ENCODE measurements around the gene KCTD14. TPM values are rescaled to one million over a fixed set of nuclear protein-coding genes. Genes with fewer than 3 reads are reported as not detected.
A peak's percentile ranks its signal among the peaks of the same experiment; 100 is the strongest.

The KCTD14 gene
- total RNA-seq, 1 donor, result 0.36 TPM

DNA sequence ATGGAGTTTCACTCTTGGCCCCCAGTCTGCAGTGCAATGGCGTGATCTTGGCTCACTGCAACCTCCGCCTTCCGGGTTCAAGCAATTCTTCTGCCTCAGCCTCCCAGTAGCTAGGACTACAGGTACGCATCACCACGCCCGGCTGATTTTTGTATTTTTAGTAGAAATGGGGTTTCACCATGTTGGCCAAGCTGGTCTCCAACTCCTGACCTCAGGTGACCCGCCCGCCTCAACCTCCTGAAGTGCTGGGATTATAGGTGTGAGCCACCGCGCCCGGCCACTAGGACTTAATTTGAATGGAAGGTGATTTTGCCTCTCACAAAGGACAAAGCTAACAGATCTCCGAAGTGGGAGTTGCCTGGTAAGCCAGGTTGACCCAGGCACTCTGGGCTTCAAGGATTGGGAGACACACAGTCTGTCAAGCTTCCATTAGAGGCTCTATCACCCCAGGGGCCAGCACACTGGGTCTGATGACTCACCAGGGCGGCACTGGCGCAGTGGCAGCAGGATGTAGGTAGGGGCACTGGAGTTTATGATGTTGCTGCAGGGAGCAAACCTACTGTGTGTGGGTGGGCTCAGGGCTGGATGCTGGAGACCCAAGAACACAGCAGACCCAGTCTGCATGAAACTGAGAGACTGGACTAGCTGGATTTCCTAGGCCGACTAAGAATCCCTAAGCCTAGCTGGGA is 17.8 kb upstream of the KCTD14 start:
- no peak for DNase-seq (ENCODE audit: insufficient read length, low spot score, missing footprints)
- Histone ChIP-seq H3K27ac (ENCODE audit: low read depth, low read length) (peak overlapping the region; percentile 94), H3K79me2 (ENCODE audit: insufficient read depth, low read length) (no peaks in the 10 kb centered on the region), H3K27me3 (ENCODE audit: insufficient read depth, low read length) (no peaks in the 10 kb centered on the region), H3K4me3 (ENCODE audit: insufficient read depth, low read length) (peak overlapping the region; percentile 15), H3K36me3 (ENCODE audit: insufficient read depth, low read length) (no peaks in the 10 kb centered on the region), H3K4me1 (ENCODE audit: insufficient read depth, low read length) (peaks cover 23% of the 10 kb centered on the region), H4K20me1 (ENCODE audit: insufficient read depth, low read length) (no peaks in the 10 kb centered on the region), H3K9me3 (ENCODE audit: low read depth, low read length) (no peaks in the 10 kb centered on the region), H3K4me2 (ENCODE audit: insufficient read depth, low read length) (peak overlapping the region; percentile 82), H2AFZ (ENCODE audit: low read length) (peak overlapping the region; percentile 71)
- no peak for TF ChIP-seq CTCF (IDR thresholded peaks at IDR 0.05; ENCODE audit: extremely low read depth, low read depth, low read length)

GRCh38 chr11:78039919-78040671 is 17.0 kb upstream of the KCTD14 start:
- peak; percentile 93 for DNase-seq (ENCODE audit: insufficient read length, low spot score, missing footprints)
- Histone ChIP-seq H3K4me1 (ENCODE audit: insufficient read depth, low read length) (peaks cover 18% of the 10 kb centered on the region), H3K4me3 (ENCODE audit: insufficient read depth, low read length) (peak overlapping the region; percentile 58)

GRCh38 chr11:78039391-78039918 is 16.4 kb upstream of the KCTD14 start:
- Histone ChIP-seq H3K27me3 (ENCODE audit: insufficient read depth, low read length) (no peaks in the 10 kb centered on the region), H3K79me2 (ENCODE audit: insufficient read depth, low read length) (no peaks in the 10 kb centered on the region), H3K4me3 (ENCODE audit: insufficient read depth, low read length) (no peak overlapping the region), H3K4me2 (ENCODE audit: insufficient read depth, low read length) (peak overlapping the region; percentile 82), H2AFZ (ENCODE audit: low read length) (peak overlapping the region; percentile 90), H3K27ac (ENCODE audit: low read depth, low read length) (peak overlapping the region; percentile 94), H3K36me3 (ENCODE audit: insufficient read depth, low read length) (no peaks in the 10 kb centered on the region), H3K9me3 (ENCODE audit: low read depth, low read length) (no peaks in the 10 kb centered on the region), H3K4me1 (ENCODE audit: insufficient read depth, low read length) (peaks cover 18% of the 10 kb centered on the region), H4K20me1 (ENCODE audit: insufficient read depth, low read length) (no peaks in the 10 kb centered on the region)
- TF ChIP-seq CTCF (IDR thresholded peaks at IDR 0.05; ENCODE audit: extremely low read depth, low read depth, low read length), result no peak
- no peak for DNase-seq (ENCODE audit: insufficient read length, low spot score, missing footprints)

More at GRCh38 chr11:78039919-78040671, 17.0 kb upstream of the KCTD14 start:
- no peak for TF ChIP-seq CTCF (IDR thresholded peaks at IDR 0.05; ENCODE audit: extremely low read depth, low read depth, low read length)
- peak overlapping the region; percentile 82 for H3K4me2 ChIP-seq (ENCODE audit: insufficient read depth, low read length)
- H3K36me3 ChIP-seq (ENCODE audit: insufficient read depth, low read length), result no peaks in the 10 kb centered on the region
- H3K27me3 ChIP-seq (ENCODE audit: insufficient read depth, low read length), result no peaks in the 10 kb centered on the region
- peak overlapping the region; percentile 90 for H2AFZ ChIP-seq (ENCODE audit: low read length)
- H4K20me1 ChIP-seq (ENCODE audit: insufficient read depth, low read length), result no peaks in the 10 kb centered on the region
- no peaks in the 10 kb centered on the region for H3K9me3 ChIP-seq (ENCODE audit: low read depth, low read length)
- H3K79me2 ChIP-seq (ENCODE audit: insufficient read depth, low read length), result no peaks in the 10 kb centered on the region
- H3K27ac ChIP-seq (ENCODE audit: low read depth, low read length), result peak overlapping the region; percentile 94
